ENCODE measurements around the gene TCAIM. TPM values are rescaled to one million over a fixed set of nuclear protein-coding genes. Genes with fewer than 3 reads are reported as not detected.
"Not testable (repeated sequence)": the region's sequence is repeated elsewhere in the genome, so short reads cannot be mapped to it uniquely, and the experiment has no call there.

TCAIM gene
- total RNA-seq, 1 experiment from 2014 or later = 24.9 TPM

- H3K27ac Mint-ChIP-seq (ENCODE audit: unreplicated experiment) = no peak overlapping the region
- H3K27me3 Mint-ChIP-seq (ENCODE audit: unreplicated experiment) = no peaks in the 10 kb centered on the region
- TF ChIP-seq CTCF (IDR thresholded peaks at IDR 0.05; ENCODE audit: unreplicated experiment) = no peak
- H3K36me3 Mint-ChIP-seq (ENCODE audit: insufficient read depth, unreplicated experiment) = peaks cover 40% of the 10 kb centered on the region
- H3K9me3 Mint-ChIP-seq (ENCODE audit: low read depth, unreplicated experiment) = no peaks in the 10 kb centered on the region
- no TSS peak for BruUV-seq (replicated peaks)
- no peak for DNase-seq
- CTCF ChIA-PET = no interaction called here
- intact Hi-C loops (cut with micrococcal nuclease; ENCODE audit: unreplicated experiment) = no loop called here
- no peak overlapping the region for H3K4me3 Mint-ChIP-seq (ENCODE audit: low read depth, unreplicated experiment)
- peaks cover 25% of the 10 kb centered on the region for H3K4me1 Mint-ChIP-seq (ENCODE audit: low read depth, unreplicated experiment)
Measured at GRCh38 chr3:44342176-44342790, 3.7 kb downstream of the TCAIM start.

- intact Hi-C loops (cut with micrococcal nuclease; ENCODE audit: unreplicated experiment) = no loop called here
- CTCF ChIA-PET = no interaction called here
Measured at GRCh38 chr3:44343421-44343820, 4.9 kb downstream of the TCAIM start.

GRCh38 chr3:44346590-44346989 is 8.0 kb downstream of the TCAIM start:
- DNase-seq; intact Hi-C loops (cut with micrococcal nuclease; ENCODE audit: unreplicated experiment); BruUV-seq (replicated peaks); H3K4me3 Mint-ChIP-seq (ENCODE audit: low read depth, unreplicated experiment); H3K36me3 Mint-ChIP-seq (ENCODE audit: insufficient read depth, unreplicated experiment); H3K27me3 Mint-ChIP-seq (ENCODE audit: unreplicated experiment); CTCF ChIA-PET; H3K9me3 Mint-ChIP-seq (ENCODE audit: low read depth, unreplicated experiment); H3K4me1 Mint-ChIP-seq (ENCODE audit: low read depth, unreplicated experiment); H3K27ac Mint-ChIP-seq (ENCODE audit: unreplicated experiment): not testable (repeated sequence)

More at GRCh38 chr3:44343421-44343820, 4.9 kb downstream of the TCAIM start:
- no peak overlapping the region for H3K27ac Mint-ChIP-seq (ENCODE audit: unreplicated experiment)
- no peaks in the 10 kb centered on the region for H3K9me3 Mint-ChIP-seq (ENCODE audit: low read depth, unreplicated experiment)
- peaks cover 18% of the 10 kb centered on the region for H3K4me1 Mint-ChIP-seq (ENCODE audit: low read depth, unreplicated experiment)
- H3K36me3 Mint-ChIP-seq (ENCODE audit: insufficient read depth, unreplicated experiment) = peaks cover 29% of the 10 kb centered on the region
- H3K4me3 Mint-ChIP-seq (ENCODE audit: low read depth, unreplicated experiment) = no peak overlapping the region
- BruUV-seq (replicated peaks) = no TSS peak
- no peak for TF ChIP-seq CTCF (IDR thresholded peaks at IDR 0.05; ENCODE audit: unreplicated experiment)
- no peaks in the 10 kb centered on the region for H3K27me3 Mint-ChIP-seq (ENCODE audit: unreplicated experiment)
- no peak for DNase-seq

- no peak overlapping the region for H3K27ac Mint-ChIP-seq (ENCODE audit: unreplicated experiment)
- BruUV-seq (replicated peaks) = no TSS peak
- no peak for TF ChIP-seq CTCF (IDR thresholded peaks at IDR 0.05; ENCODE audit: unreplicated experiment)
- intact Hi-C loops (cut with micrococcal nuclease; ENCODE audit: unreplicated experiment) = no loop called here
- DNase-seq = no peak
- no peaks in the 10 kb centered on the region for H3K27me3 Mint-ChIP-seq (ENCODE audit: unreplicated experiment)
- no peak overlapping the region for H3K4me3 Mint-ChIP-seq (ENCODE audit: low read depth, unreplicated experiment)
- no peaks in the 10 kb centered on the region for H3K9me3 Mint-ChIP-seq (ENCODE audit: low read depth, unreplicated experiment)
- CTCF ChIA-PET = interaction anchor here (0.6 kb wide), 1 partner anchor 34 kb away, joined by 3 read pairs; no protein-coding TSS in a partner anchor
- H3K4me1 Mint-ChIP-seq (ENCODE audit: low read depth, unreplicated experiment) = no peaks in the 10 kb centered on the region
- peaks cover 5% of the 10 kb centered on the region for H3K36me3 Mint-ChIP-seq (ENCODE audit: insufficient read depth, unreplicated experiment)
Measured at GRCh38 chr3:44348993-44349392, 10.4 kb downstream of the TCAIM start.

GRCh38 chr3:44353355-44353924 is 14.9 kb downstream of the TCAIM start:
- intact Hi-C loops (cut with micrococcal nuclease; ENCODE audit: unreplicated experiment) = no loop called here
- Mint-ChIP-seq H3K4me3 (ENCODE audit: low read depth, unreplicated experiment) (no peak overlapping the region), H3K27me3 (ENCODE audit: unreplicated experiment) (no peaks in the 10 kb centered on the region), H3K27ac (ENCODE audit: unreplicated experiment) (no peak overlapping the region), H3K9me3 (ENCODE audit: low read depth, unreplicated experiment) (no peaks in the 10 kb centered on the region), H3K36me3 (ENCODE audit: insufficient read depth, unreplicated experiment) (no peaks in the 10 kb centered on the region), H3K4me1 (ENCODE audit: low read depth, unreplicated experiment) (peaks cover 15% of the 10 kb centered on the region)
- CTCF ChIA-PET = no interaction called here
- TF ChIP-seq CTCF (IDR thresholded peaks at IDR 0.05; ENCODE audit: unreplicated experiment) = no peak
- no peak for DNase-seq
- BruUV-seq (replicated peaks) = no TSS peak

Measured in Calu3 (cell line).